NCI-H1105 (cell line): ENCODE results near the gene CCDC89.
A peak's percentile ranks its signal among the peaks of the same experiment; 100 is the strongest.
"Not testable (repeated sequence)": the region's sequence is repeated elsewhere in the genome, so short reads cannot be mapped to it uniquely, and the experiment has no call there.

ENCODE experiments used
- DNase-seq: peaks from one replicate; lab custom pipeline; 2025; lab: John Stamatoyannopoulos, UW

The CCDC89 gene

DNA sequence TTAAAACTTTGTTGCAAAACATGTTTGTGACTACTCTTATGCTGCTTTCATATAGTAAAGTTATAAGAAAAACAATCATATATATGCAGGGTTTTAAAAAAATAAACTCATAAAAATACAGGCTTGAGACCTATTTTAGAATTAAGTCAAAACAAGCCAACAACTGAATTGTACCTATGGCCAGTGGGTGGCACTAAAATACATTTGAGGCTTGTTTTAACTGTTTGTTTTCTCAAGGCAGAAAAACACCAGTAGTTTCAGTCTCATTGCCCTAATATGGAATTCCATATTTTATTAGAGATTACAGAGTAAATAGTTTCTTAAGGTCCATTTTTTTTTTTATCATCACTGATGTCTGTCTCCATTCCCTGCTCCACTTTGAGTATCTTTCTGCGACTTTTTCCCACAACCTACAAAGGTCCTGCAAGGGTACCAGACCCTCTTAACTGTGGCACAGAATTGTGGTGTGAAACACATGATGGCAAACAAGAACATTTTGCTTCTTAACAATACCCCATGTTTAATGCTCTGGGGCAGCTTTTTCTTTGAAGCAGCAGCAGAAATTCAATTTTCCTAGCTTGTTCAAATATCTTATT lies 8.5 kb upstream of the CCDC89 start:
- DNase-seq, result no peak

GRCh38 chr11:85685125-85685819 lies 723 bp downstream of the CCDC89 start:
- DNase-seq, result no peak

DNA sequence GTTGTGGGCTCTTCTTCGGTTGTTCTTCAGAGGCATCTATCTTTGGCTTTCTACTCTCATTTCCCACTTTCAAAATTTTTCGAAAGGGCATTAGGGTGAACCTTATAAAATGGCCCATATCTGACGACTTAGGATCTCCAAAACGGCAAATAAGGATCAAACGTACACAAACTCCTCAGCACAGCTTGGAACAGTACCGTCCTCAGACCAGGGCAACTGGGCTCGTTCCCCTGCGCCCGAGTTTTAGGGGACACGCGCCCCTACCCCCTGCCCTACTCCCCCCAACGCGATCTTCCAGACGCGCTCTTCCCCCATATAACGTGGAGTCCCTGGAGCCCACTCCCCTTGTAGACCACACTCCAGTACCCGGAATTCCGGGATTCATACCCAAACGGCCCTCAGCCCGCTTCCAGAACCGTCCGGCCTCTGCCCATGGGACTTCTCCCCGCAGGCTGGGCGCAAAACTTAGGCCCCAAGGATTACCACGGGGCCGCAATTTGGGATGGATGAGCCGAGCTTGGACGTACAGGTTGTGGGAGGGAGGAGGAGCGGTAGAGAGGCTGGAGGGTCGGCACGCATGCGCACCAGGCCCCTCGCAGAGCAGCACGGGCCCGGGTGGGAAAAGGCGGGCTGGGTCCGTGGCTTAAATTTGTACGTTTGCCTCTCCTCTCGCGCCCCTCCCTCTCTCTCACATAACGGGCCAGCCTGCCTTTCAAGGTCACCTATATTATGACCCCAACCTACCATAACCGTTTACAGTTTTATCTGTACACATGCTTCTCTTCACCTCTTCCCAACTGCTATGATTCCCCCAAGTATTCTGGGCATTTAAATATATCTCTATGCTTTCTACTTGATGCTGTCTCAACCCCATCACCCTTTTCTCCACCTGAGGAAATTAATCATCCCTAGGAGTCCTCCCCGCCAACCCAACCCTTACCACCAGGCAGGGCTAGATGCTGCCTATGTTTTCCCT lies 3.4 kb downstream of the CCDC89 start:
- DNase-seq, result peak; percentile 70

- DNase-seq, result no peak
These were observed 5.1 kb downstream of the CCDC89 start for GRCh38 chr11:85680897-85681296.

- no peak for DNase-seq
These were observed 6.4 kb downstream of the CCDC89 start for GRCh38 chr11:85679576-85679975.

- DNase-seq, result no peak
These were observed 12.6 kb downstream of the CCDC89 start for GRCh38 chr11:85673393-85673792.

- no peak for DNase-seq
These were observed 13.7 kb downstream of the CCDC89 start for GRCh38 chr11:85672105-85672902.

GRCh38 chr11:85670949-85671663 lies 14.9 kb downstream of the CCDC89 start:
- DNase-seq, result not testable (repeated sequence)

DNA sequence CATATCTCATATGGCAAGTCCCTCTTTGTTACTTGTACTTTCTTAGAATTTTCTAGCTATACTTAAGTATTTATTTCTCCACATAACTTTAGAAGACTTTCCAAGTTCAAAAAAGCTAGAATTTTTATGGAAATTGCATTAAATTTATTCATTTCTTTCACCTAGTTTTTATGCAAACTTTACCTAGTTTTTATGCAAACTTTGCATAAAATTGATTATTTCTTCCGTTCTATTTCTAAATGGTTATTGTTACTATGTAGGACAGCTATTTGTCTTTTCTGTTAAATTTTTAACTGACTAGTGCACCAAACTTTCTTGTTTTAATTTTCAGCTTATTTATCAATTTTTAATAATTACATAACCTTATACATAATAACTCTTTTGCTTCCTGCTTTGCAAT lies 17.8 kb downstream of the CCDC89 start:
- DNase-seq, result no peak

DNA sequence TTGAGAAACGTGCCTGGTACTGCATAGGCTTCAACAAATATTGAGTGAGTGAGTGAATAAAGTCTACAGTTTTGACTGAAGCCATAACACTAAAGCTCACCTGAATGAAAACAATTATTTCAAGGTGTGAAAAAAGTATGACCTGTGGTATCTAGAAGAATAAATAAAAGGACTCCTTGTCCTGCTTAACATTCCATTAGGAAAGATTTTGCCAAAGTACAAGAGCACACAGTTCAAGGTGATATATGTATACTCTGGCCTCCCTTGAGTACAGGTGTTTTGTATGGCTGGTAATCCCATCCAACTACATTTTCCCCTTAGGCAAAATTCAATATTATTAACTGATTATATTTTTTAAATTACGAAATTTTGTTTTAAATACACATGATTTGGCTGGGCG lies 19.3 kb downstream of the CCDC89 start:
- no peak for DNase-seq

GRCh38 chr11:85665733-85666132 lies 20.3 kb downstream of the CCDC89 start:
- DNase-seq, result no peak

GRCh38 chr11:85664615-85665481 lies 21.1 kb downstream of the CCDC89 start, which contains the start of gene CREBZF:
TSS of gene CREBZF (minus strand) at chr11:85665129. CDS start at chr11:85664875, 254 bp downstream.
- DNase-seq, result peak; percentile 96

GRCh38 chr11:85663753-85664614 lies 22.0 kb downstream of the CCDC89 start:
- peak; percentile 66 for DNase-seq

DNA sequence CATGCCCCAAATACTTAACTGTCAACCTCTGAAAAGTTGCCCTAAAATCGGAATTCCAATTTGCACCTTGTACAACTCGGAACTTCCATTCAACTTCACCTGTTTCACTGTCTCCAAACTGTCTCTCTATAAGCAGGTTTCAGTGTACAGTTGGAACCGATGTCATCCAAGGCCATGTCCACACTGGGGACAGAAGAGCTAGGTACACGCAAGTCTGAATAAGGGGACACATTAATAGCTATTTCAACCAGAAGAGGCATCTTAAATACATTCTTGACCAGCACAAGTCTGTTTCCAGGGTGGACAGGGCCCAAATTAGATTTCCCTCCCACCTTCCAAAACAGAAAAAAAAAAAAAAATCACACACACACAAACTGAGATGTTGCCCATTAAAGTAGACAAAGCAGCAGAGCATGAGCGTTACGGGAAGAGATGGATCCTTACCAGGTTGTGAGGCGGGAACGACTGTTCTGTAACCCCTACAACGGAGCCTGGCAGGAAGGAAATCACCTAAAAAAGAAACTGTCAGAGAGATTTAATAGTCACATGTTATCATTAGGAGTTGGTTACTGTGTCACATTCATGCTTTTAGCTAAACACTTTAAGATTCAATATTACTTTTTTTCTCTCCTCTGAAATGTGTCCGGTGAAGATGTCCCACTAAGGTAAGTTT lies 22.8 kb downstream of the CCDC89 start:
- no peak for DNase-seq

DNA sequence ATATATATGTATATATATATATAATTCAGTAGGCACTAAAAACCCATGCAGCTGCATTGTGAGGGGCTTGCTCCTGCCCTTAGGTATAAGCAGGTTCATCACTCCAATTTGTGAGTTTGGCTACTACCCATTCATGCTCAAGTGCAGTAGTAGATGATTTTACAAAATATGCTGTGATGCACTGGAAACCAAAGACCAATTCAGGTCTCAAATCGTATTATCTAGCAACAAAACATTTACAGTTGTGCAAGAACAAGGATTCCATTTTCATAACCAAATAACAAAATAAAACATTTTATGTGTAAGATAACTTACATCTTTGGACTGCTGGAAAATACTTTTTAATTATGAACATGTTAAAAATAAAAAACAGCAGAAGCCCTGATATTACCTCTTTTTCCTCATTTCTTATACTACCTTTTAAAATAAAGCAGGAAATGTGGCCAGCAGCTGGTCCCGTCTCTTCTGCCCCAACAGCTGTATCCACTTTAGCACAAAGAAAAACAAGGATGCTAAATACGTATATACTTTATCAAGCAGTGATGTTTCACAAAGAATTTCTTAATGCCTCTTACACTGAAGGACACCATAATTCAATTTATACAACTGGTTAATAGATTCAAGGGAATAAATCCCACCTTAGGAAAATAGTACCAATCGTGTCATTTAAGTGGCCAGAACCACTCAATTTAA lies 23.9 kb downstream of the CCDC89 start:
- no peak for DNase-seq

- no peak for DNase-seq
These were observed 27.8 kb downstream of the CCDC89 start for GRCh38 chr11:85658180-85658579.

- DNase-seq, result no peak
These were observed 29.2 kb downstream of the CCDC89 start for GRCh38 chr11:85656777-85657176.

DNA sequence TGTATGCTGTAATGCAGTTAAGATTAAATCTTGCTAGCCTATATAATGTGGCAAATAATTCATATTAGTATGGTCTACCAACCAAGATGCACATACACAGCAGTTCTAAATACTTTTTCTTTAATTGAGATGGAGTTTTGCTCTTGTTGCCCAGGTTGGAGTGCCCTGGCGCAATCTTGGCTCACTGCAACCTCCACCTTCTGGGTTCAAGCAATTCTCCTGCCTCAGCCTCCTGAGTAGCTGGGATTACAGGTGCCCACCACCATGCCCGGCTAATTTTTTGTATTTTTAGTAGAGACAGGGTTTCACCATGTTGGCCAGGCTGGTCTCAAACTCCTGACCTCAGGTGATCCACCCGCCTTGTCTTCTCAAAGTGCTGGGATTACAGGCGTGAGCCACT lies 31.7 kb downstream of the CCDC89 start:
- not testable (repeated sequence) for DNase-seq
